BJ (cell line): Measurements from ENCODE around the gene ZSCAN12. TPM values are rescaled to one million over a fixed set of nuclear protein-coding genes. Genes with fewer than 3 reads are reported as not detected.

Experiments used
- CTCF ChIA-PET: fragments of 350-600 bp; formaldehyde crosslinking; extraction: SDS; loops from one replicate; lab custom pipeline; 2021; ENCODE audit warnings: antibody characterized with exemption, inconsistent platforms; lab: Yijun Ruan, JAX
- POLR2A ChIA-PET: fragments of 300-600 bp; sonication (Branson Sonifier 250); formaldehyde crosslinking; extraction: SDS; loops from one replicate; lab custom pipeline; 2021; ENCODE audit warnings: antibody characterized with exemption; lab: Charles Lee
- DNase-seq: peaks from one replicate; pipeline ENCODE4 v3.0.0-alpha.2; 2011; ENCODE audit warnings: low read depth
- H3K27me3 ChIP-seq: 2 replicates; pipeline ENCODE4 v1.6.0; 2011; ENCODE audit warnings: low read length; ENCODE audit not compliant: control insufficient read depth, insufficient read depth
- H3K36me3 ChIP-seq: 2 replicates; pipeline ENCODE4 v1.5.1; 2011; ENCODE audit warnings: low read length; ENCODE audit not compliant: control insufficient read depth, insufficient read depth
- H3K4me3 ChIP-seq: 2 replicates; pipeline ENCODE4 v1.5.1; 2011; ENCODE audit warnings: low read depth, mild to moderate bottlenecking, control low read depth, low read length
- polyA plus RNA-seq: library from polyadenylated mRNA; depleted of rRNA; stranded (reverse); fragments of >200 nt; gene quantifications from 2 replicates; pipeline ENCODE4 v1.2.3, GENCODE V29; 2011
- TF ChIP-seq, protein P1 (sequence below): IDR thresholded peaks from 2 replicates; pipeline ENCODE4 v1.5.1; 2011; ENCODE audit warnings: low read depth, mild to moderate bottlenecking, control low read depth, inconsistent platforms, low read length, moderate library complexity; ENCODE audit not compliant: insufficient read depth

ZSCAN12 gene
- polyA plus RNA-seq, 1 experiment, result 2.2 TPM

DNA sequence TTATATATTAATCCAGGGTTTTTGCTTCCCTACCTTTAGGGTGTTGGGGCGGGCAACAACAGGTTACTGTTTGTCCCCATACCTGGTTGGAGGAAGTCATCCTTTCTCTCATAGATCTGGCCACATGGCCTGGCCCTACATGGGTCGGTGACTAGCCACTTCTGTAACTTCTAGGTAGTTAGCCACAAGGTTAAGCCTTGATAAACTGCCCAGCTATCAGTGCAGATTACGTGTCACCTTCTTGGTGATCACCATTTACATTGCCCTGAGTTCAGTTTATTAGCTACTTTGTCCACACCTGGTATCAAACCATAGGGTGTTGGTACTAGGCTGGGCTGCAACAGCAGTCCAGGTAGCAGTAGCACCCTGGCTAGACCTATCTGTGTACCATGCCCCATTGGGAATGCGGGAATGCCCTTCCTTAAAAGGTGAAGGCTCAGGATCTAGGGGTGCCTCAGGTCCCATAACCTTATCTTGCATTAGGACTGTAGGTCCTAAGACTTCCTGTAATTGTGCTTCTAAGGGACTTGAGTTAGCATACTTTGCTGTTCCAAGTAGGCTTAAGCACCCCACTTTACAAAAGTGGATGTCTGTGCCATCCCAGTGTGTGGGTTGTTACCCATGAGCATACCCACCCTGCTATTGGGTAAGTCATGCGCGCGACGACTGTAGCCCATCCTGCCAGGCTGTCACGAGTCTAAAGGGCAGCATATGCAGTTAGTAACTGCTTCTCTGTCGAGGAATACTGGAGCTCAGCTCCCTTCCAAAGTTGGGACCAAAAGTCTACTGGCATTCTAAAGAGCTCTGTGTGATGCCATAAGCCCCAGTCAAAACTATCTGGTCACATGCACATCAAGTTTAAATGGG, 44.6 kb downstream of the ZSCAN12 start:
- no peaks in the 10 kb centered on the region; the same call in 1 of the 2 replicates for H3K36me3 ChIP-seq
- DNase-seq, result no peak
- TF ChIP-seq, protein P1, sequence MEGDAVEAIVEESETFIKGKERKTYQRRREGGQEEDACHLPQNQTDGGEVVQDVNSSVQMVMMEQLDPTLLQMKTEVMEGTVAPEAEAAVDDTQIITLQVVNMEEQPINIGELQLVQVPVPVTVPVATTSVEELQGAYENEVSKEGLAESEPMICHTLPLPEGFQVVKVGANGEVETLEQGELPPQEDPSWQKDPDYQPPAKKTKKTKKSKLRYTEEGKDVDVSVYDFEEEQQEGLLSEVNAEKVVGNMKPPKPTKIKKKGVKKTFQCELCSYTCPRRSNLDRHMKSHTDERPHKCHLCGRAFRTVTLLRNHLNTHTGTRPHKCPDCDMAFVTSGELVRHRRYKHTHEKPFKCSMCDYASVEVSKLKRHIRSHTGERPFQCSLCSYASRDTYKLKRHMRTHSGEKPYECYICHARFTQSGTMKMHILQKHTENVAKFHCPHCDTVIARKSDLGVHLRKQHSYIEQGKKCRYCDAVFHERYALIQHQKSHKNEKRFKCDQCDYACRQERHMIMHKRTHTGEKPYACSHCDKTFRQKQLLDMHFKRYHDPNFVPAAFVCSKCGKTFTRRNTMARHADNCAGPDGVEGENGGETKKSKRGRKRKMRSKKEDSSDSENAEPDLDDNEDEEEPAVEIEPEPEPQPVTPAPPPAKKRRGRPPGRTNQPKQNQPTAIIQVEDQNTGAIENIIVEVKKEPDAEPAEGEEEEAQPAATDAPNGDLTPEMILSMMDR, result no peak
- ChIA-PET POLR2A (no interaction called here), CTCF (interaction anchor here (0.5 to 2.6 kb wide), 12 partner anchors 8 to 1193 kb away, joined by 3 to 14 read pairs (median 8); partner anchors contain the start of genes ZKSCAN8, ZSCAN26 and ZSCAN31)
- no peak overlapping the region; the same call in 1 of the 2 replicates for H3K4me3 ChIP-seq
- H3K27me3 ChIP-seq, result no peaks in the 10 kb centered on the region

DNA sequence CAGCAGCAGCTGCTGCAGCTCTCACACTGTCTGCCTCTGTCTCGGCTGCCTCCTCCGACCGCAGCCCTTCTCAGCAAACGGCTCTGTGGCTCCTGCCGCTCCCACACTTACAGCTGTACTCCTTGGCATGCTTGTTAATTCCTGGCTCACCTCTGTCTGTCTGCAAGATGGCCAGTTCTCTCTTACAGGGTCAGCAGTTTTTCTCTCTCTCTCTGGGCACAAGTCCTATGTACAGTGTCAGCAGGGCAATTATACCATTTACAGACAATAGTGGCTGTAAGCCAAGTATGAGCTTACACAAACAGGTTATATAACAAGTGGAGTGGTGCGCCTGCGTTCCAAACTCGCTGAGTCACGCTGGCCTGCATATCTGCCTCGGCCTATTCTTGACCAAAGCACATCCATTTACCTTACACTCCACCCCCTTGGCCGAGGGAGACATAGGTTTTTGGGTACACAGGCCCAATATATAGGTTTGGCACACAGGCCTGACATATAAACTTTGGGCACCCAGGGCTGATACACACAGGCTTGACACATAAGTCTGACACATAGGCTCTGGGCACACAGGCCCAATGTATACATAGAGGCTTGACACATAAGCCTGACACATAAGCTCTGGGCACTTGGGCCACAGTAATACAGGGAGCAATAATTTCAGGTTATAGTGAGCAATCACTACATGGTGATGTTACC, 45.4 kb downstream of the ZSCAN12 start:
- ChIA-PET POLR2A (no interaction called here), CTCF (interaction anchor here (2.5 kb wide), 1 partner anchor 29 kb away, joined by 14 read pairs; no protein-coding TSS in a partner anchor)
- Histone ChIP-seq H3K27me3 (no peaks in the 10 kb centered on the region), H3K36me3 (no peaks in the 10 kb centered on the region; the same call in 1 of the 2 replicates), H3K4me3 (no peak overlapping the region)
- DNase-seq, result no peak
- TF ChIP-seq, protein P1, result no peak

DNA sequence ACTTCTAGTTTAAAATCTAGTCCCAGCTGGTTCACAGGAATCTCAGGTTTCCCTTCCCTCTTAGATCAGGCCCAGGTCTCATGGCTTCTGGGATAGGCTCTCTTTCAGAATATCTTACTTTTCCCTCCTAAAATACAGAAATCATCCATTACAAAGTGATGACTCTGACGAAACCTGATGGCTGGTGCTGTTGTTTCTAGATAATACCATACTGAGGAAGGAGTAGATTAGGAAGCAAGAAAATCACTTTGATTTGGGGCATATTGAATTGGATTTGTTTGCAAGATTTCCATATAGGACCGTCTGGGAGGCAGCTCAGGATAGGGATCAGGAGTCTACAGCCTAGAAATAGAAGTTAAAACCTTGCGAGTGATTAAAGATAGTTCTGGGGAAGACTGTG, 46.2 kb downstream of the ZSCAN12 start:
- CTCF ChIA-PET, result no interaction called here
- Histone ChIP-seq H3K27me3 (no peaks in the 10 kb centered on the region), H3K4me3 (no peak overlapping the region), H3K36me3 (no peaks in the 10 kb centered on the region; the same call in 1 of the 2 replicates)
- POLR2A ChIA-PET, result no interaction called here
- TF ChIP-seq, protein P1, result no peak
- DNase-seq, result no peak

DNA sequence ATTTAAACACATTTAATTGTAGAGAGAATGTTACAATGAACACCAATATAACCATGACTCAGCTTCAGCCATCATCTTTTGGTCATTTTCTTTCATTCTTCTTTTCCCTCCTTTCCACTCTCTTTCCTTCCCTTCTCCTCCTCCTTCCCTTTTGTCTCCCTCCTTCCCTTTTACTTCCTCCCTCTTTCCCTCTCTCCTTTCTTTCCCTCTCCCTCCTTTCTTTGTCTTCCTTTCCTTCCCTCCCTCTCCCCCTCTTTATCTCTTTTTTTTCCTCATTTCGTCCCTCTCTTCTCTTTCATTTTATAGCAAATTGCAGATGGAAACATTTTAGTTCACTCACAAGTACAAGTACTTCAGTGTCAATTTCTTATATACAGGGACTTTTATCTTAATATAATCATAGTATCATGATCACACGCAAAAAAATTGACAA, 48.0 kb downstream of the ZSCAN12 start:
- no peaks in the 10 kb centered on the region for H3K27me3 ChIP-seq
- TF ChIP-seq, protein P1, result no peak
- no peak overlapping the region for H3K4me3 ChIP-seq
- ChIA-PET POLR2A (no interaction called here), CTCF (interaction anchor here (0.6 to 1.1 kb wide), 2 partner anchors 32 to 583 kb away, joined by 3 read pairs; no protein-coding TSS in a partner anchor)
- no peak for DNase-seq
- no peaks in the 10 kb centered on the region for H3K36me3 ChIP-seq

DNA sequence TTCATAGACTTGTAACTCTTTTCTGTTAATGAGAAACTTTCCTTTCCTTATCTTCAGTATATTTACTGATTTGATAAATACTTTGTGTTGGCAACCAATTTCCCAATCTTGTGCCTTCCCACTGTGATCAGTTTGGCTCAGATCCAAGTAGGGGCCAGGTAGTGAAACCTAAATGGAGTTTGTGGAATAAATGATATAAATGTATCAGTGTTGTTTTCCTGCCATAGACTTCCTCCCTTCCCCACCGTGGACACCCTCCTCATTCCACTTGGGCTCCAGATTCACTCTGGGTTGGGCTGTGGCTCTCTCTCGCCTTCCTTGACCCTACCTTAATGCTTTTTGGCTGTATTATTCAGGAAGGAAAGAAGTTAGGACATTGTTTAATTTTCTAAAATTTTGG, 48.5 kb downstream of the ZSCAN12 start:
- Histone ChIP-seq H3K4me3 (no peak overlapping the region), H3K36me3 (no peaks in the 10 kb centered on the region), H3K27me3 (no peaks in the 10 kb centered on the region)
- POLR2A ChIA-PET, result no interaction called here
- TF ChIP-seq, protein P1, result no peak
- no peak for DNase-seq
- CTCF ChIA-PET, result interaction anchor here (1.1 kb wide), 1 partner anchor 32 kb away, joined by 3 read pairs; no protein-coding TSS in a partner anchor
